Keratinocyte (primary cell): ENCODE measurements around the gene CBR3. TPM values are rescaled to one million over a fixed set of nuclear protein-coding genes. Genes with fewer than 3 reads are reported as not detected.

ENCODE experiments used
- DNase-seq: peaks from one replicate; pipeline ENCODE4 v3.0.0-alpha.2; 2011; ENCODE audit warnings: low read depth, missing footprints, low spot score
- FAIRE-seq: peaks from 2 replicates; lab custom pipeline; 2011; peaks lifted over from hg19 to GRCh38; lab: Jason Lieb, UNC
- H2AFZ ChIP-seq: 2 replicates; pipeline ENCODE4 v1.6.0; 2012; ENCODE audit warnings: low read length, control low read depth, inconsistent platforms; ENCODE audit not compliant: control insufficient read depth
- H3K27ac ChIP-seq: 2 replicates; pipeline ENCODE4 v1.5.1; 2011; ENCODE audit warnings: low read length; ENCODE audit not compliant: control insufficient read depth, insufficient read depth
- H3K27me3 ChIP-seq: 3 replicates; pipeline ENCODE4 v1.6.0; 2011; ENCODE audit warnings: low read length; ENCODE audit not compliant: control insufficient read depth, insufficient read depth; ENCODE audit errors: extremely low read depth
- H3K36me3 ChIP-seq, 2 experiments: 2 replicates in 1 of 2; 3 replicates in 1 of 2; pipeline ENCODE4 v1.5.1; 2011; ENCODE audit warnings: low read length in 2 of 2, mild to moderate bottlenecking in 1 of 2; ENCODE audit not compliant: control insufficient read depth in 2 of 2, insufficient read depth in 2 of 2; ENCODE audit errors: extremely low read depth in 1 of 2
- H3K4me1 ChIP-seq: 3 replicates; pipeline ENCODE4 v1.5.1; 2011; ENCODE audit warnings: low read length; ENCODE audit not compliant: control insufficient read depth, insufficient read depth; ENCODE audit errors: extremely low read depth
- H3K4me2 ChIP-seq: 3 replicates; pipeline ENCODE4 v1.6.0; 2011; ENCODE audit warnings: low read depth, low read length; ENCODE audit not compliant: control insufficient read depth, insufficient read depth; ENCODE audit errors: extremely low read depth
- H3K4me3 ChIP-seq, 3 experiments: fragments of 200-600 bp in 1 of 3; sonication (generic) in 1 of 3; 2 replicates in 2 of 3; 3 replicates in 1 of 3; pipeline ENCODE4 v1.5.1; 2011 to 2016; ENCODE audit warnings: low read length in 3 of 3, mild to moderate bottlenecking in 3 of 3, control low read depth in 2 of 3, inconsistent platforms in 1 of 3, low read depth in 1 of 3, mixed read lengths in 1 of 3, mixed run types in 1 of 3, moderate library complexity in 1 of 3; ENCODE audit not compliant: control insufficient read depth in 2 of 3, insufficient read depth in 2 of 3; ENCODE audit errors: extremely low read depth in 1 of 3
- H3K79me2 ChIP-seq: 2 replicates; pipeline ENCODE4 v1.6.0; 2012; ENCODE audit warnings: low read length; ENCODE audit not compliant: control insufficient read depth, insufficient read depth
- H3K9ac ChIP-seq: 3 replicates; pipeline ENCODE4 v1.6.0; 2011; ENCODE audit warnings: low read length; ENCODE audit not compliant: control insufficient read depth, insufficient read depth; ENCODE audit errors: extremely low read depth
- H3K9me1 ChIP-seq: 3 replicates; pipeline ENCODE4 v1.6.0; 2011; ENCODE audit warnings: low read length; ENCODE audit not compliant: control insufficient read depth, insufficient read depth; ENCODE audit errors: extremely low read depth
- H3K9me3 ChIP-seq: 2 replicates; pipeline ENCODE4 v1.5.1; 2012; ENCODE audit warnings: low read depth, low read length; ENCODE audit not compliant: control insufficient read depth
- H4K20me1 ChIP-seq: 3 replicates; pipeline ENCODE4 v1.6.0; 2011; ENCODE audit warnings: low read length; ENCODE audit not compliant: control insufficient read depth, insufficient read depth; ENCODE audit errors: extremely low read depth
- EZH2 ChIP-seq: IDR thresholded peaks from one replicate; pipeline ENCODE4 v1.6.1; 2012; ENCODE audit warnings: inconsistent platforms, mild to moderate bottlenecking, low read length, moderate library complexity
- dilution Hi-C: fragments of 300-500 bp; cut with MboI; formaldehyde crosslinking; loops from one replicate; pipeline ENCODE4 v1.7.0; 2020; ENCODE audit warnings: low sequenced_read_pairs; ENCODE audit not compliant: extremely low pct_ligation_motif_present
- polyA plus RNA-seq, 5 experiments: library from polyadenylated mRNA; depleted of rRNA in 3 of 5; stranded (reverse) in 3 of 5; stranded (forward) in 1 of 5; unstranded in 1 of 5; fragments of >200 nt; gene quantifications; 1 replicate in 1 of 5; 2 replicates in 3 of 5; 3 replicates in 1 of 5; pipeline versions ENCODE4 v1.2.1 to v1.2.3, GENCODE V29; 2011 to 2012; ENCODE audit warnings: missing spikeins in 2 of 5, low read depth in 1 of 5, low replicate concordance in 1 of 5
- TF ChIP-seq, protein P1 (sequence below), 3 experiments: IDR thresholded peaks in 1 of 3; conservative IDR thresholded peaks in 1 of 3; optimal IDR thresholded peaks in 1 of 3; 2 replicates in 2 of 3; 3 replicates in 1 of 3; pipeline versions ENCODE3 to v1.5.1; 2011; ENCODE audit warnings: low read length in 3 of 3, mild to moderate bottlenecking in 3 of 3, moderate library complexity in 2 of 3, control low read depth in 1 of 3, inconsistent platforms in 1 of 3; ENCODE audit not compliant: insufficient read depth in 2 of 3; ENCODE audit errors: extremely low read depth in 1 of 3

CBR3 gene
- polyA plus RNA-seq, 1 donor (not counting 4 experiments of a cell fraction or from before 2014, with no cell fraction given): 1.3 TPM

DNA sequence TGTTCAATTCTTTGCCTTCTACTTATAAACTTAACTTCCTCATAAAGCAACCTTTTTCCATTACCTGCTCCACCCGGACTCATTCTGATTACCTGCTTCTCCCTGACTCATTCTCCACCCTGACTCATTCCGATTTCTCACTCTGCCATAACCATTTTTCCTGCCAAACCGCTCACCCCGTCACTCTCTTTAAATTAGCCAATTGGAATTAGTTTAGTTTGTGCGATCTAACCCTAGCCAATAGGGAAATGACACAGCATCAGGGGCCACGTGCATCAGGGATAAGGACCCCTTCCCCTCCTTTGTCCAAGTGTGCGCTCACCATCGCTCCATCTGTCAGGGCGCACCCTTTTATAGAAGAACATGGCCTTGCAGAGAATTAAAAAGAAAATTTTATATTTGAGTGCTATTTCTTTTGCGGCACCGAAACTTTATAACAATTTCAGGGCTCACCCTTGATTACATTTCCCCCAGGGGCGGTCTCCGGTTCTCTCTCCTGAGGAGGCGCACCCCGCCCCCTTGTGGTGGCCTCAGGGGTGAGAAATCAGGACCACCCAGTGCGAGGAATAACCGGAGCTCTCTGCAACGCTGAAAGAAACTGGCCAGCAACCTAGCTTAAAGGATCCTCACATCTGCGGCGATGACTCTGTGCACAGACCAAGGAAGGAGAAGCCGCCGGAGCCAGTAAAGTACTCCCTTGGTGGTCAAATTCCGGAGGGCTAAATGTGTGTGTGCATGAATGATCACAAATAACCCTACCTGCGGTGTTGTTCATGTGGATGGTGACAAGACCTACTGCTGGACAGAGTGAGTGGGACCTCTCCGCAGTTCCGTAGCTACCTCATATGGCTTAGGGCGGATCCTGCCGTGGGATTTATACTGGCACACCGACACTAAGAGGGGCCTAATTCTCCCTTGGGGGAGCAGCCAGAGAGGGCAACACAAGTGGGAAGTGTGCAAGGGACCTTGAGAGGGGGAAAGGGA, 30.3 kb upstream of the CBR3 start:
- TF ChIP-seq, protein P1, sequence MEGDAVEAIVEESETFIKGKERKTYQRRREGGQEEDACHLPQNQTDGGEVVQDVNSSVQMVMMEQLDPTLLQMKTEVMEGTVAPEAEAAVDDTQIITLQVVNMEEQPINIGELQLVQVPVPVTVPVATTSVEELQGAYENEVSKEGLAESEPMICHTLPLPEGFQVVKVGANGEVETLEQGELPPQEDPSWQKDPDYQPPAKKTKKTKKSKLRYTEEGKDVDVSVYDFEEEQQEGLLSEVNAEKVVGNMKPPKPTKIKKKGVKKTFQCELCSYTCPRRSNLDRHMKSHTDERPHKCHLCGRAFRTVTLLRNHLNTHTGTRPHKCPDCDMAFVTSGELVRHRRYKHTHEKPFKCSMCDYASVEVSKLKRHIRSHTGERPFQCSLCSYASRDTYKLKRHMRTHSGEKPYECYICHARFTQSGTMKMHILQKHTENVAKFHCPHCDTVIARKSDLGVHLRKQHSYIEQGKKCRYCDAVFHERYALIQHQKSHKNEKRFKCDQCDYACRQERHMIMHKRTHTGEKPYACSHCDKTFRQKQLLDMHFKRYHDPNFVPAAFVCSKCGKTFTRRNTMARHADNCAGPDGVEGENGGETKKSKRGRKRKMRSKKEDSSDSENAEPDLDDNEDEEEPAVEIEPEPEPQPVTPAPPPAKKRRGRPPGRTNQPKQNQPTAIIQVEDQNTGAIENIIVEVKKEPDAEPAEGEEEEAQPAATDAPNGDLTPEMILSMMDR (optimal IDR thresholded peaks at IDR 0.05 in 1 of 3, IDR thresholded peaks at IDR 0.05 in 1 of 3, conservative IDR thresholded peaks at IDR 0.05 in 1 of 3; ENCODE audit: extremely low read depth in 1 of 3, insufficient read depth in 2 of 3, low read length in 3 of 3): peak in 2 of 3 experiments; percentile 13 to 27
- no peak for TF ChIP-seq EZH2
- Histone ChIP-seq H3K9me3 (no peaks in the 10 kb centered on the region), H3K36me3 (no peaks in the 10 kb centered on the region), H3K9ac (peak overlapping the region; percentile 43), H3K4me2 (no peak overlapping the region), H4K20me1 (no peaks in the 10 kb centered on the region), H3K27ac (peak overlapping the region; percentile 51), H3K79me2 (no peaks in the 10 kb centered on the region), H3K4me3 (peak overlapping the region in 1 of 3 experiments; percentile 25), H3K27me3 (no peaks in the 10 kb centered on the region), H3K4me1 (no peaks in the 10 kb centered on the region), H2AFZ (no peak overlapping the region), H3K9me1 (no peaks in the 10 kb centered on the region)
- dilution Hi-C loops: no loop called here
- FAIRE-seq: peak; percentile 17
- DNase-seq: no peak

DNA sequence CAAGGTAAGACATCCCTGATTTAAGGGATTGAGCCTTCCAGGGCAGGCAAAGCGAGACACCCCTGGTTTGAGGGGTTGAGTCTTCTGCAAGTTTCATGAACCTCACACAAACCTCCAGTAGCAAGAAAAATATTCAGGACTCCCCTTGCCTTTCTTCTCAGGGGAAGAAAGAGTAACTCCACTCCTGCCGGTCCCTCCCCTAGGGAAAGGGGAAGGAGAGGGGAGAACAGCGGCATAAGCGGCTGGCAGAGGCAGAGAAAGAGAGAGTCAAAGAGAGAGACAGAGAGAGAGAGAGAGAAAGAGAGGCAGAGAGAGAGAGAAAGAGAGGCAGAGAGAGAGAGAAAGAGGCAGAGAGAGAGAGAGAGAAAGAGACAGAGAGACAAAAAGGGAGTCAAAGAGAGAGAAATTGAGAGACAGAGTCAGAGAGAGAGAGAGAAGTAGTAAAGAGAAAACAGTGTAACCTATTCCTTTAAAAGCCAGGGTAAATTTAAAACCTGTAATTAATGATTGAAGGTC, 29.5 kb upstream of the CBR3 start:
- no peaks in the 10 kb centered on the region for H3K4me1 ChIP-seq
- FAIRE-seq (no peak), DNase-seq (no peak)
- H3K79me2 ChIP-seq: no peaks in the 10 kb centered on the region
- no peak overlapping the region for H3K9ac ChIP-seq
- H3K4me3 ChIP-seq: peak overlapping the region in 1 of 3 experiments; percentile 25
- H2AFZ ChIP-seq: no peak overlapping the region
- H3K27me3 ChIP-seq: no peaks in the 10 kb centered on the region
- dilution Hi-C loops: no loop called here
- H3K36me3 ChIP-seq: no peaks in the 10 kb centered on the region
- H3K4me2 ChIP-seq: no peak overlapping the region
- TF ChIP-seq, protein P1 (optimal IDR thresholded peaks at IDR 0.05 in 1 of 3, IDR thresholded peaks at IDR 0.05 in 1 of 3, conservative IDR thresholded peaks at IDR 0.05 in 1 of 3; ENCODE audit: extremely low read depth in 1 of 3, insufficient read depth in 2 of 3, low read length in 3 of 3): no peak
- TF ChIP-seq EZH2: no peak
- no peak overlapping the region for H3K27ac ChIP-seq
- no peaks in the 10 kb centered on the region for H4K20me1 ChIP-seq
- H3K9me3 ChIP-seq: no peaks in the 10 kb centered on the region
- no peaks in the 10 kb centered on the region for H3K9me1 ChIP-seq
